HG02870 (cell line): Measurements from ENCODE around the gene UGCG.
"Not testable (repeated sequence)": the region's sequence is repeated elsewhere in the genome, so short reads cannot be mapped to it uniquely, and the experiment has no call there.

Experiments
- ATAC-seq: cut with Tn5 transposase; IDR thresholded peaks from one replicate; pipeline ENCODE4 v1.9.1; 2021; ENCODE audit warnings: mild to moderate bottlenecking, moderate library complexity; ENCODE audit not compliant: unreplicated experiment

The UGCG gene

GRCh38 chr9:111890334-111890733 lies 6.3 kb upstream of the UGCG start:
- ATAC-seq = no peak

DNA sequence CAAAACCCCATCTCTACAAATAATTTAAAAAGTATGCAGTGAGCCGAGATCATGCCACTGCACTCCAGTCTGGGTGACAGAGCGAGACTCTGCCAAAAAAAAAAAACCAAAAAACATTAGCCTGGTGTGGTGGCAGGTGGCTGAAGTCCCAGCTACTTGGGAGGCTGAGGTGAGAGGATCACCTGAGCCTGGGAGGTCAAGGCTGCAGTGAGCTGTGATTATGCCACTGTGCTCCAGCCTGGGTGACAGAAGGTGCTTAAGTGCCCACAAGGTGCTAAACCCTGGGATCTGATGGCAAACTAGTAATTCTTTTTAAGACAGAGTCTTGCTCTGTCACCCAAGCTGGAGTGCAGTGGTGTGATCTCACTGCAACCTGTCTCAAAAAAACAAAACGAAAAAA lies 5.7 kb upstream of the UGCG start:
- ATAC-seq = not testable (repeated sequence)

GRCh38 chr9:111891910-111892499 lies 4.6 kb upstream of the UGCG start:
- ATAC-seq = peak; percentile 51

GRCh38 chr9:111896942-111897600 lies 457 bp downstream of the UGCG start:
- peak; percentile 22 for ATAC-seq

DNA sequence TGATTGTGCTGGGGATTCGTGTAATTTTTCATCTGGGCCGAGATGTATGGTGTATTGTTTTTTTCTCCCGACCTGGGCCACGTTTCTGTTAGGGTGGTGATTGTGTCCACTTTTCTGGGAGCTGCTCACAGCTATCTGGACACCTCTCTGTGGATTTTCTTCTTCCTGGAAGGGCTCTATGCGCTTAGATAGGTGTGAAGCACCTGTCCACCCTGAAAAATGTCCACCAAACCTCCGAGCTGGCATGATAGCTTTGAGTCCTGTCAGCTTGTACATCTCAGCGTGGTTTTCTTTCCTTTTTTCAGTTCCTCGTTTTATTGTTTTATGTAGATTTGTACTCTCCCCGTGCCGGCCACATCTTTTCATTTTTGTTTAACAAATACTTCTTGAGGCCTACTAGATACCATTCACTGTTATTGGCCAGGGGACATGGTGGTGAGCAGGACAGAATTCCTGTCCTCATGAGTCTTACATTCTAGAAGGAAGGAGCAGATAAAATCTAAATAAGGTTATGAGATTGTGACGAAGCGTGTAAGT lies 1.1 kb downstream of the UGCG start:
- peak; percentile 36 for ATAC-seq

DNA sequence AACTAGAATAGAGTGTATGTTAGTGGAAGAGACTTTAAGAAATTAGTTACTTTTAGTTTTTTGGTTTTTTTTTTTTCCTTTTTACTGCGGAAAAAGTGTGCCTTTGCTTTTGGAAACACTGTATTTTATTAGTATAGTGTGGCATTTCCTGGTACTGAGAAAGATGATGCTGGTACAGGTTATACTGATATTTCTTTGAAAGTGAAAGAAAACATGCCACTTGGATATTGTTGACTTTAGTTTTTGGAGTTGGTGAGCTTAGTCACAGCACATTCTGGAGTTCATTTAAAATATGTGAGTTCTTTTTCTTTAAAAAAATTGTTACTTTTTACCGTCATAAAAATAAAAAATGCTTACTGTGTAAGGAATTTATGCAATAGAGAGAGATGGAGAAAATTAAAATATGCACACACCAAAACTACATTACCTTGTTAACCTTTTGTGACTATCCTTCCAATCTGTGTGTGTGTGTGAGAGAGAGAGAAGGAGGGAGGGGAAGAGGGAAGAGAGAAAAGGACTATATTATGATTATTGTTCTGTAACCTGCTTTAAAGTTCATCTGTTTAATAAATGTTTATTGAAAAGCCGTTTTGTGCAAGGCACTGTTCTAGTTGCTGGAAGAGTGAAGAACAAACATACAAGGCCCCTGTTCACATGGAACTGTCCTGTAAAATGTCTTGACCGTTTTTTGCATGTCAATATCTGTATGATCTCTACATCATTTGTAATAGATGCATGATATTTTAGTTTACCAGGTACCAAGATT lies 1.9 kb downstream of the UGCG start:
- no peak for ATAC-seq

DNA sequence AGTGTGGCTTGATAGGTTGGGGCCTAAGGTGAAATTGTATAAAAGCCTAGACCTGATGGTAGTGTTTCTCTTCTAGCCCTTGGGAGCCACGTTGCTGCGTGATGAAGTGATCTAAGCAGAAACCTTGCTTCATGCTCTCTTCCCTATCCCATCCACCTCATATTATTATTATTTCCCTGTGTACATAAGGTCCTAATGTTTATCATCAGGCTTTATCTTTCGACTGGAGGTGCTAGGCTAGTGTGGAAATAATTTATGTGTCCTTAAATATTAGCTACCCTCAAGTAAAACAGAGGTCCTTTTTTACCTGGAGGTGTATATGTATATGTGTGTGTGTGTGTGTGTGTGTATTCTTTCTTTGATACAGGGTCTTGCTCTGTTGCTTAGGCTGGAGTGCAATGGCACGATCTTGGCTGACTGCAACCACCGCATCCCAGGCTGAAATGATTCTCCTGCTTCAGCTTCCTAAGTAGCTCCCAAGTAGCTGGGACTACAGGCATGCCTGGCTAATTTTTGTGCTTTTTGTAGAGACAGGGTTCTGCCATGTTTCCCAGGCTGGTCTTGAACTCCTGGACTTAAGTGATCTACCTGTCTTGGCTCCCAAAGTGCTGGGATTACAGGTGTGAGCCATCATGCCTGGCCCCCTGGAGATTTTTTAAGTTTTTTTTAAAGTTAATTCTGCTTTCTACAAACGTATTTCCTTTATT lies 3.7 kb downstream of the UGCG start:
- ATAC-seq = no peak

GRCh38 chr9:111900858-111901612 lies 4.4 kb downstream of the UGCG start:
- no peak for ATAC-seq

- no peak for ATAC-seq
Measured at GRCh38 chr9:111902391-111903139, 6.0 kb downstream of the UGCG start.

GRCh38 chr9:111903535-111903934 lies 6.9 kb downstream of the UGCG start:
- not testable (repeated sequence) for ATAC-seq

DNA sequence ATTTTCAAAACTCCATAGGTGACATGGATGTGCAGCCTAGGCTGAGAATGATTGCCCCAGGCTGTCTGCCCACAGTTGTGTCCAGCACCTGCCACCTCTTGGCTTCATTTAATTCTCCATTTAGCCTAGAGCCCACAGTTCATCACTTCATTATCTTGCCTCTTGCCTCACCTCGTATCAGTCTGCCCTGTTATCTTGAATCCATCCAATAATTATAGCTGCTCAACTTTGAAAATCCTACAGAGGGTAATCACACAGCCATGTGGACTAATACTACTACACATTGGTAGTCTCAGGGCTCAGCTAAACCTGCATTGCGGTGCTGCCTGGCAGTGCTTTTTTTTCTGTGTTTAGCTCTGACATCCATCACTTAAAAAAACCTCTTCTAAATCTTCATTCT lies 7.4 kb downstream of the UGCG start:
- ATAC-seq = no peak

DNA sequence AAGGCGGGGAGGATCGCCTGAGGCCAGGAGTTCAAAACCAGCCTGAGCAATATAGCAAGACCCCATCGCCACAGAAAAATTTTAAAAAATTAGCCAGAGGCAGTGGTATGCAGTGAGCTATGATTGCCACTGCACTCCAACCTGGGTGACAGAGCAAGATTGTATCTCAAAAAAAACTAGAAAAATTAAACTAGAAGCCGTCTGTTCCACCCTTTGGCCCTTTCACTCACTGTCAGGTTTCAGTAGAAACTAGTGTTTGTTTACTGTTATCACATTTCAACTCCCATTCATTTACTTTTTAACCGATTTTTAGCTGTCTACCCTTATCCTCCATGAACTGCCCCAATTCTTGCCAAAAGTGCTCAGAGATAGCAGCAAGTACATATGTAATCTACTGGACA lies 8.3 kb downstream of the UGCG start:
- no peak for ATAC-seq

DNA sequence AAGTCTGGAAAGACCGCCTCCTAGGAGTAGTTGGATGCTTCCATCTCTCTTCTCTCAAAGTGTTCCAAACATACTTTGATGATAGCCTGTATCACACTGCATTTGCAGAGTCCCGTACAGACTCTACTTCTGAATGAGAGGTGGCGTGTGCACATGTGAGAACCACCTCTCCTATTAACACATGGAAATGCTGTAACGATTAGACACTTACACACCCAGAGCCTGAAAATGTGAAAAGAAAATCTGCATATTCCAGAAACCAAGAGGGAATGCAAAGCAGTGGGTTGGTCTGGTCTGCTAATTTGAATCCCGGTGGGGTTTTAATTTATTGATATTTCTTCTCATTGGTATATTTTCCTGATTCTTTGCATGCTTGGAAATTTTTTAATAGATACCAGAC lies 10.5 kb downstream of the UGCG start:
- ATAC-seq = no peak

DNA sequence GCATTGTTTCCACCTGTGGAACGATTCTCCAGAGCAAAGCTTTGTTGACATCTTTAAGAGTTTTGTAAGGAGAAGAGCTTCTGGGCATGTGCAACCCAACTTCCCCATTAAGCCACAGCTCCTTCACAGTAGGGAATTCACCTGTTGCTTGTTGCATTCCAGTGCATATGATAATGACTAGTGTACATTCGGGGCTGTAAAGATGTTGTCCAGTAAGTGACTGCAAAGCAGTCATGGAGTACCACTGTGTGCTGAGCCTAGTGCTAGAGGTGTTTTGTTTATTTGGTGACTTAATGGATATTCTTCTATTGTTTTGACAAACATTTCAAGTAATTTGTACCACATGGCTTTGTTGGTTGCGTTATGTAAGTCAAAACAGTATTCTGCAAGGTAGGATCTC lies 12.8 kb downstream of the UGCG start:
- ATAC-seq = peak; percentile 49

DNA sequence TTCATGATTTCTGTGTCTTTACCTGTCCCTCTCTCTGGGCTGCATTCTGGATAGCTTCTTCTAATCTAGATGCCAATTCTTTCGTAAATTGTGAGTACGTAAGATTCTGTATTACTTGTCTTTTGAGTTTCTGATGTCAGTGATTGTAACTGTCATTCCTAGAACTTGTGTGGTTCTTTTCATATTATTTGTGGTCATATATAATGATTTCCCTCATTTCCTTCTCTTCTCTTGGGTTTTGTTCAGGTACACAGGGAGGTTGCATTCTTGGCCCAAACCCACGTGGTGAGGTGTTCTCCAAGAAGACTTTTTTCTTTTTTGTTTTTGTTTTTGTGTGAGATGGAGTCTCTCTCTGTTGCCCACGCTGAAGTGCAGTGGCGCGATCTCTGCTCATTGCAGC lies 13.8 kb downstream of the UGCG start:
- ATAC-seq = no peak

GRCh38 chr9:111913159-111913558 lies 16.5 kb downstream of the UGCG start:
- ATAC-seq = no peak

DNA sequence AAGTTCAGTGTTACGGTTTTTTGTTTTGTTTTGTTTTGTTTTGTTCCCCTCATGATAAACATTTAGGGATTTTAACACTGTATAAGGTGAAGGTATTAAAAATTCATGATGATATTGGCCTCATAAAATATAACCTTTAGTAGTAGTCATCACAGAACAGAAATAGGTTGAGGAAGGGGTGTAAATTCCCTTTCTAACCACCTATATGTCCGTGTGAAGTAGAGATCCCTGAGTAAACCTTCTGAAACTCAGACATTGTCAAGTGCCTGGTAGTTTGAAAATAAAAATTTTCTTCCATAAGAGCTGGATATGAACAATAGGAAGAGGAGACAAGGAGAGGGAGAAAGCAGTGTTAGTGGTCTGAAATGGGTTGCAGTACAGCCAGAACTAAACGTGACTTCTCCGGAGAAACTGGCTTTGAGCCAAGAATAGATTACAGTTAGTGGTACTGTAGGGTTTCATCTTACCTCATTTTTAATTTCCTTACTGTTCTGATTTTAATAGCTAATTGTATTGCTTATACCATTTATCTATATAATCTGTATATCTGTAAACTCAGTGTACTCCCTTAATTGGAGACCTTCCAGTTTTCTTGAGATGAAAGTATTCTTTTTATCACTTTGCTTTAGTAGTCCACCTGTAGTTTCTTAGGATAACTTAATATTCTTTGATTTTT lies 18.3 kb downstream of the UGCG start:
- ATAC-seq = no peak

DNA sequence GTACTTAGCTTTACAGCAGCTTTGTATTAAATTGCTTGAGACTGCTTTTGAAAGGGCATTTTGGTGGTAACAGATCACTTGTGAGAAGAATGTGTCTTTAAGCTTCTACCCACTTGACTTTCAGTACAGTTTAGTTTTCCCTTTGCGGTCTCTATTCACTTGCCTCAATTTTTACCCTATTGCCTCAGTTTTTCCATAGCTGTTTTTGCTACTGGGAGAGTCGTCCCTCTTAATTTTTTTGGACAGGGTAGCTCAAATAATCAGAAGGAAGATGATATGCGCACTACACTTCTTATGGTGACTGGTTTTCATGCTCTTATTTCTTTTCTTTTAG lies 18.8 kb downstream of the UGCG start:
- no peak for ATAC-seq

- ATAC-seq = peak; percentile 51
Measured at GRCh38 chr9:111916234-111916645, 19.6 kb downstream of the UGCG start.
